HG03045 (cell line): Measurements from ENCODE around the gene RIC8B.
"Not testable (repeated sequence)": the region's sequence is repeated elsewhere in the genome, so short reads cannot be mapped to it uniquely, and the experiment has no call there.

Experiments used
- ATAC-seq: cut with Tn5 transposase; IDR thresholded peaks from one replicate; pipeline ENCODE4 v1.9.1; 2021; ENCODE audit warnings: mild to moderate bottlenecking, moderate library complexity; ENCODE audit not compliant: unreplicated experiment

Gene RIC8B, protein sequence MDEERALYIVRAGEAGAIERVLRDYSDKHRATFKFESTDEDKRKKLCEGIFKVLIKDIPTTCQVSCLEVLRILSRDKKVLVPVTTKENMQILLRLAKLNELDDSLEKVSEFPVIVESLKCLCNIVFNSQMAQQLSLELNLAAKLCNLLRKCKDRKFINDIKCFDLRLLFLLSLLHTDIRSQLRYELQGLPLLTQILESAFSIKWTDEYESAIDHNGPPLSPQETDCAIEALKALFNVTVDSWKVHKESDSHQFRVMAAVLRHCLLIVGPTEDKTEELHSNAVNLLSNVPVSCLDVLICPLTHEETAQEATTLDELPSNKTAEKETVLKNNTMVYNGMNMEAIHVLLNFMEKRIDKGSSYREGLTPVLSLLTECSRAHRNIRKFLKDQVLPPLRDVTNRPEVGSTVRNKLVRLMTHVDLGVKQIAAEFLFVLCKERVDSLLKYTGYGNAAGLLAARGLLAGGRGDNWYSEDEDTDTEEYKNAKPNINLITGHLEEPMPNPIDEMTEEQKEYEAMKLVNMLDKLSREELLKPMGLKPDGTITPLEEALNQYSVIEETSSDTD

GRCh38 chr12:106774005-106774807 lies at the start of gene RIC8B:
Gene RIC8B, plus strand, starts transcription at chr12:106774682. Its CDS starts 64 bp downstream, at chr12:106774746.
- ATAC-seq, result peak; percentile 89

DNA sequence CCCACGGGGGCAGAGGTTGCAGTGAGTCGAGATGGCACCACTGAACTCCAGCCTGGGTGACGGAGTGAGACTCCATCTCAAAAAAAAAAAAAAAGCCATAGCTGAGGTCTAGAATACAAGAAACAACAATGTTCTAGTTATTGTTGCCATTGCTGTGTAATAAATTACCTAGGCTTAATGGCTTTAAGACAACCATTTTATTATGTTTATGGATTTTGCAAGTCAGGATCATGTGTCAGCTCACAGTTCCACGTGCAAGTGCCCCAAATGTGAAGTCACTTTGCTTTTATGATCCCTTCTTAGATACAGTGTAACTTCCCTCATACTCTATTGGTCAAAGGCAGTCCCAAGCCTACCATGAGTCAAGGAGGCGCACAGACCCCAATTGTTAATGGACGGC lies 49.5 kb upstream of the RIC8B start:
- ATAC-seq, result no peak

DNA sequence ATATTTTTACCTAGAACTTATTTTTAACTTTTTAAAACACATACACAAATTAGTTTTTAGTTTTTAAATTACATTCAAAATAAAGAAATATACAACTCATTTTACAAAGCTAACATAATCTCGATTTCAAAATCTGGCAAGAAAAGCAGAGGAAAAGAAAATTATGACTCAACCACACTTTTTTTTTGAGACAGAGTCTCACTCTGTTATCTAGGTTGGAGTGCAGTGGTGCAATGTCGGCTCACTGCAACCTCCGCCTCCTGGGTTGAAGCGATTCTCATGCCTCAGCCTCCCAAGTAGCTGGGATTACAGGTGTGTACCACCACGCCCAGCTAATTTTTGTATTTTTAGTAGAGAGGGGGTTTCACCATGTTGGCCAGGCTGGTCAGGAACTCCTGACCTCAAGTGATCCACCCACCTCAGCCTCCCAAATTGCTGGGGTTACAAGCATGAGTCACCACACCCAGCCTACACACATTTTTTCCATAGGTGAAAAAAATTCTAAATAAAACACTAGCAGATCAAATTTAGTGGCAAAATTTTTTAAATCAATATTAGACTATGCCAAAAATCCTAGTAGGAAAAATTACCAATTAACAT lies 47.8 kb upstream of the RIC8B start:
- ATAC-seq, result not testable (repeated sequence)

GRCh38 chr12:106729611-106730010 lies 44.9 kb upstream of the RIC8B start:
- no peak for ATAC-seq

- no peak for ATAC-seq
Observed at GRCh38 chr12:106732890-106733289, 41.6 kb upstream of the RIC8B start.

- no peak for ATAC-seq
Observed at GRCh38 chr12:106733660-106734059, 40.8 kb upstream of the RIC8B start.

GRCh38 chr12:106736051-106736957 lies 38.2 kb upstream of the RIC8B start:
- ATAC-seq, result no peak

GRCh38 chr12:106739318-106739717 lies 35.2 kb upstream of the RIC8B start:
- ATAC-seq, result no peak

DNA sequence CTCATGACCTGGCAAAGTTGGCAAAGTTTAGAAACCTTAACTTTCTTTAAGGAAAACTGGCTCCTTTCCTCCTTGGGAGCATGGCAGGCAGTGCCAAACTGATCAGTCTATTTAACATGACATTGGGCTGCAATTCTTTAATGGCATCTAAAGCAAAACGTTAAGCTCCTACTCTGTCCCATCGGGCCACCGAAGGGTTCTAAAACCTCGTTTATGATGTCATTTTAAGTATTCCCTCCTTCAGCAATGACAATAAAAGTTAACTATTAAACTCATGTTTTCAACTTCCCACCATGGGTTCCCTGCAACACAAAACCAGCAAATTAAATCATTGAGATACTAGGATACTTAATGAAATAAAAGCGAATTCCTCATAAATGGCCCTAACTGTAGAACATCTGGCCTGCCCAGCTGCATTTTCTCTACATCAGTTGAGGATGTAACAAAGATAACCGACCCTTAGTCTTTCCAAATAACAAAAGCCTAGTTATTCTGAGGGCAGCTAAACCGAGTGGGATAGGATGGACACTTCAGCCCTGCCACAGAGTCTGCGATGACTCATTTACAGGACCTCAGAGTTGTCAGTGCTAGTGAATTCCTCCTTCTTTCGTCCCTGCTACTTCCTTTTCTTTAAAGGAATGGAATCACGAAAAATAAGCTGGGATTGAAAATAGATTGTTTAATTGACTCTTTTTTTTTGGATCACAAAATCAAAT lies 34.5 kb upstream of the RIC8B start:
- no peak for ATAC-seq

DNA sequence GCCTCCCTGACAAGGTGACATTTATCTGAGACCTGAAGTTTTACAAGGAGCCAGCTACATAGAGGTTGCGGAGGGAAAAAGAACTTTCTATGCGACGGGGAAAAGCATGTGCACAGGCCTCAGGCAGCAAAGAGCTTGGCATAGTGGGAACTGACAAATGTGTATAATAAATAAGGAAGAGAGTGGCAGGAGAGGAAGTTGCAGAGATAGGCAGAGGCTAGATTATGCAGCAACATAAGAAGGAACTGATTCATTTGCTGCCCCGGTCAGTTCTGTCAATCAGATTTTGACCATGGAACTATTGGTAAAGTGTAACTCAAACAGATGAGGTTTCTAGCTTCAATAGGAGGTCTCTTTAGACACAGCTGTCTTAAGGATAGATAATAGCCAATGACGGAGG lies 33.7 kb upstream of the RIC8B start:
- no peak for ATAC-seq

- ATAC-seq, result no peak
Observed at GRCh38 chr12:106741247-106741646, 33.2 kb upstream of the RIC8B start.

- ATAC-seq, result no peak
Observed at GRCh38 chr12:106743270-106743988, 31.1 kb upstream of the RIC8B start.

GRCh38 chr12:106744600-106744999 lies 29.9 kb upstream of the RIC8B start:
- ATAC-seq, result no peak

DNA sequence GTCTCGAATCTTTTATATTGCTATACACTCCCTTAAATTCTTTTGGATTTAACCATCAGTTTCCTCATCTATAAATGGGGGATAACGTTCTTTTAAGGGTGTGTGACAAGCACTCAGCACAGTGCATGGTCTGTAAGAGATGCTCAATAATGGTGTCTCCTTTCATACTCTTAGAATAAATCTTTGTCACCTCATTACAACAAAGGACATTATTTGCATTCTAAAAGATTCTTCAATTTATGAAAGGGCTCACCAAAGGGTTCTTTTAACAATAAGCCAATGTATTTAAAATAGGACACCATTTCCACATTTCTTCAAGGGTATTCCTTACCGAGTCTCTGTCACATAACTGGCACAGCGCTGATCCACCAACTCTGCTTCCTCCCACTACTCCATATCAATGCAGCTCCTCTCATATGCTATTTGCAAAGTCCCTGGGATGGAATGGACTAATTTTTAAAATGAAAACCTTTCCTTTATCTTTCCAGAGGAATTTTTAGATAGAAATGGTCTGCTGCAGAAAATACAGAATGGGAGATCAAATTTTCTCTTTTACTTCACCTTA lies 29.2 kb upstream of the RIC8B start:
- ATAC-seq, result no peak

DNA sequence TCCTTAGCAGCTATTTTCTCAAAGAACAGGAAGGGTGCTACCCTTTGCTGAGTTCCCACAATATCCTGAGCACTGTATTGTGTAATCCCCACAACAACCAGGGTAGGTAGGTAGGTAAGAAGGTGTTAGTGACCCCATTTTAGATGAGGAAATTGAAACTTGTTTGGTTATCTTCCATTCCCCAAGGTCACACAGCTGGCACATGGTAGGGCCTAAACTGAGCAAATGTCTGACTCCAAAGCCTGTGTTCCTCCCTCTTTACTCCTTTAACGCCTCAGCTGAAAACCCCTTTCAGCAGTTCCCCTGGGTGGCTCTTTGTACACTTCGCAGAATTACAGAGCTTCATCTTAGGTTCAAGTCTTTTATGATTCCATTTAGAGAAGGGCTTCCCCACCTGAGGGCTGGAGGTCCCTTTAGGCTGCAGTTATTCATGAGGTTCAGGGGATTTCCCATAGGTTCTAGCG lies 26.5 kb upstream of the RIC8B start:
- no peak for ATAC-seq

DNA sequence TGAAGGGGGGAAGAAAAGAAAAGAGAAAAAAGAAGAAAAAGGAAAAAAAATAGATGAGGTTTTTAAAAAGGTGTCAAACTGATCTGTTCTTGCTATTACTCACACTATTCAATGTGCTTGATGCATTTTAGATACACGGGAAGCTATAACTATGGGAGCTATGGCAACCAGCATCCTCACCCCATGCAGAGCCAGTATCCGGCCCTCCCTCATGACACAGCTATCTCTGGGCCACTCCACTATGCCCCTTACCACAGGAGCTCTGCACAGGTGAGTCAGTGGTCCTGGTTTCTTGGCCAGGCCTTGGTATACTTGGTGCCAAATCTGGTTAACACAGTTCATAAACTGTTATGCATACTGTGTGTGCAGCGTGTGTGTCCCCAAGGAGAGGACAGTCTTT lies 24.0 kb upstream of the RIC8B start:
- ATAC-seq, result no peak

- peak; percentile 92 for ATAC-seq
Observed at GRCh38 chr12:106753526-106753925, 21.0 kb upstream of the RIC8B start.

- no peak for ATAC-seq
Observed at GRCh38 chr12:106754331-106754730, 20.2 kb upstream of the RIC8B start.
